Activated CD4-positive, alpha-beta T cell treated with anti-CD3 and anti-CD28 coated beads, Interleukin-2, amount 10 ng/mL, durations not matched to agents 24 days and 14 days (primary cell): ENCODE results near the gene CNTNAP2. TPM values are rescaled to one million over a fixed set of nuclear protein-coding genes. Genes with fewer than 3 reads are reported as not detected.

Experiments
- DNase-seq: peaks from one replicate; pipeline ENCODE4 v3.0.0; 2022
- H3K27ac Mint-ChIP-seq: one replicate; pipeline ENCODE4 v1.8.0; 2022; ENCODE audit warnings: mild to moderate bottlenecking, mixed read lengths
- H3K27me3 Mint-ChIP-seq: one replicate; pipeline ENCODE4 v1.8.0; 2022; ENCODE audit warnings: mixed read lengths
- H3K36me3 Mint-ChIP-seq: one replicate; pipeline ENCODE4 v1.8.0; 2022; ENCODE audit warnings: low read depth, mild to moderate bottlenecking, mixed read lengths
- H3K4me1 Mint-ChIP-seq: one replicate; pipeline ENCODE4 v1.8.0; 2021; ENCODE audit warnings: mixed read lengths
- H3K4me3 Mint-ChIP-seq: one replicate; pipeline ENCODE4 v1.8.0; 2022; ENCODE audit warnings: mild to moderate bottlenecking, moderate library complexity, mixed read lengths
- H3K9me3 Mint-ChIP-seq: one replicate; pipeline ENCODE4 v1.8.0; 2021; ENCODE audit warnings: mixed read lengths
- intact Hi-C: fragments of 100-400 bp; cut with micrococcal nuclease; formaldehyde crosslinking; loops from one replicate; pipeline ENCODE4 v1.15.1; 2023
- total RNA-seq: library from RNA; stranded (reverse); gene quantifications from 2 replicates; pipeline ENCODE4 v1.2.3, GENCODE V29; 2022

Gene CNTNAP2
- total RNA-seq, 1 donor from 2014 or later: not detected

GRCh38 chr7:147818317-147818716, 1701.7 kb downstream of the CNTNAP2 start:
- Mint-ChIP-seq H3K9me3 (no peaks in the 10 kb centered on the region), H3K27me3 (no peaks in the 10 kb centered on the region), H3K27ac (no peak overlapping the region), H3K4me1 (no peaks in the 10 kb centered on the region), H3K36me3 (no peaks in the 10 kb centered on the region), H3K4me3 (no peak overlapping the region)
- no peak for DNase-seq
- intact Hi-C loops: no loop called here

GRCh38 chr7:147824671-147825070, 1708.1 kb downstream of the CNTNAP2 start:
- H3K9me3 Mint-ChIP-seq: no peaks in the 10 kb centered on the region
- no peak for DNase-seq
- H3K27ac Mint-ChIP-seq: no peak overlapping the region
- no peaks in the 10 kb centered on the region for H3K27me3 Mint-ChIP-seq
- intact Hi-C loops: no loop called here
- H3K36me3 Mint-ChIP-seq: no peaks in the 10 kb centered on the region
- no peaks in the 10 kb centered on the region for H3K4me1 Mint-ChIP-seq
- no peak overlapping the region for H3K4me3 Mint-ChIP-seq

GRCh38 chr7:147829016-147829415, 1712.4 kb downstream of the CNTNAP2 start:
- Mint-ChIP-seq H3K27me3 (no peaks in the 10 kb centered on the region), H3K36me3 (no peaks in the 10 kb centered on the region), H3K4me3 (no peak overlapping the region), H3K4me1 (no peaks in the 10 kb centered on the region), H3K27ac (no peak overlapping the region), H3K9me3 (no peaks in the 10 kb centered on the region)
- DNase-seq: no peak
- intact Hi-C loops: no loop called here

GRCh38 chr7:147833557-147833956, 1717.0 kb downstream of the CNTNAP2 start:
- Mint-ChIP-seq H3K9me3 (peaks cover 7% of the 10 kb centered on the region), H3K27ac (no peak overlapping the region), H3K4me3 (no peak overlapping the region), H3K4me1 (no peaks in the 10 kb centered on the region), H3K27me3 (no peaks in the 10 kb centered on the region), H3K36me3 (no peaks in the 10 kb centered on the region)
- intact Hi-C loops: no loop called here
- no peak for DNase-seq

- Mint-ChIP-seq H3K4me1 (no peaks in the 10 kb centered on the region), H3K27me3 (no peaks in the 10 kb centered on the region), H3K36me3 (no peaks in the 10 kb centered on the region), H3K4me3 (no peak overlapping the region), H3K9me3 (peaks cover 9% of the 10 kb centered on the region), H3K27ac (no peak overlapping the region)
- intact Hi-C loops: no loop called here
- DNase-seq: no peak
Observed at GRCh38 chr7:147833970-147834369, 1717.4 kb downstream of the CNTNAP2 start.

- no peaks in the 10 kb centered on the region for H3K36me3 Mint-ChIP-seq
Observed at GRCh38 chr7:147852833-147853232, 1736.2 kb downstream of the CNTNAP2 start.

GRCh38 chr7:147857152-147858140, 1740.8 kb downstream of the CNTNAP2 start:
- no peaks in the 10 kb centered on the region for H3K27me3 Mint-ChIP-seq
- no peak for DNase-seq
- no peak overlapping the region for H3K4me3 Mint-ChIP-seq
- H3K36me3 Mint-ChIP-seq: no peaks in the 10 kb centered on the region
- H3K27ac Mint-ChIP-seq: no peak overlapping the region
- intact Hi-C loops: no loop called here
- no peaks in the 10 kb centered on the region for H3K9me3 Mint-ChIP-seq
- H3K4me1 Mint-ChIP-seq: no peaks in the 10 kb centered on the region

More at GRCh38 chr7:147852833-147853232, 1736.2 kb downstream of the CNTNAP2 start:
- DNase-seq: no peak
- H3K4me3 Mint-ChIP-seq: no peak overlapping the region
- H3K9me3 Mint-ChIP-seq: no peaks in the 10 kb centered on the region
- intact Hi-C loops: no loop called here
- no peaks in the 10 kb centered on the region for H3K27me3 Mint-ChIP-seq
- H3K27ac Mint-ChIP-seq: no peak overlapping the region
- no peaks in the 10 kb centered on the region for H3K4me1 Mint-ChIP-seq

- no peak for DNase-seq
- Mint-ChIP-seq H3K4me3 (no peak overlapping the region), H3K36me3 (no peaks in the 10 kb centered on the region), H3K9me3 (no peaks in the 10 kb centered on the region), H3K4me1 (no peaks in the 10 kb centered on the region), H3K27ac (no peak overlapping the region), H3K27me3 (no peaks in the 10 kb centered on the region)
- intact Hi-C loops: no loop called here
Observed at GRCh38 chr7:147858421-147858820, 1741.8 kb downstream of the CNTNAP2 start.

GRCh38 chr7:147859033-147859432, 1742.4 kb downstream of the CNTNAP2 start:
- intact Hi-C loops: no loop called here
- Mint-ChIP-seq H3K27me3 (no peaks in the 10 kb centered on the region), H3K4me3 (no peak overlapping the region), H3K9me3 (no peaks in the 10 kb centered on the region), H3K4me1 (no peaks in the 10 kb centered on the region), H3K27ac (no peak overlapping the region), H3K36me3 (no peaks in the 10 kb centered on the region)
- no peak for DNase-seq

- Mint-ChIP-seq H3K36me3 (no peaks in the 10 kb centered on the region), H3K4me3 (no peak overlapping the region), H3K27me3 (no peaks in the 10 kb centered on the region), H3K4me1 (no peaks in the 10 kb centered on the region), H3K27ac (no peak overlapping the region), H3K9me3 (no peaks in the 10 kb centered on the region)
- intact Hi-C loops: no loop called here
- DNase-seq: no peak
Observed at GRCh38 chr7:147859486-147859885, 1742.9 kb downstream of the CNTNAP2 start.

- DNase-seq: no peak
- H3K4me1 Mint-ChIP-seq: no peaks in the 10 kb centered on the region
- peaks cover 4% of the 10 kb centered on the region for H3K9me3 Mint-ChIP-seq
- no peaks in the 10 kb centered on the region for H3K36me3 Mint-ChIP-seq
- intact Hi-C loops: no loop called here
- no peak overlapping the region for H3K27ac Mint-ChIP-seq
- no peaks in the 10 kb centered on the region for H3K27me3 Mint-ChIP-seq
- H3K4me3 Mint-ChIP-seq: no peak overlapping the region
Observed at GRCh38 chr7:147861058-147861716, 1744.6 kb downstream of the CNTNAP2 start.

GRCh38 chr7:147861945-147862344, 1745.3 kb downstream of the CNTNAP2 start:
- H3K27me3 Mint-ChIP-seq: no peaks in the 10 kb centered on the region
- no peaks in the 10 kb centered on the region for H3K4me1 Mint-ChIP-seq
- H3K36me3 Mint-ChIP-seq: no peaks in the 10 kb centered on the region
- no peak for DNase-seq
- no peak overlapping the region for H3K27ac Mint-ChIP-seq
- H3K9me3 Mint-ChIP-seq: peaks cover 4% of the 10 kb centered on the region
- intact Hi-C loops: no loop called here
- no peak overlapping the region for H3K4me3 Mint-ChIP-seq

GRCh38 chr7:147869456-147869855, 1752.9 kb downstream of the CNTNAP2 start:
- DNase-seq: no peak
- H3K27me3 Mint-ChIP-seq: no peaks in the 10 kb centered on the region
- intact Hi-C loops: no loop called here
- H3K36me3 Mint-ChIP-seq: no peaks in the 10 kb centered on the region
- peaks cover 4% of the 10 kb centered on the region for H3K9me3 Mint-ChIP-seq
- no peak overlapping the region for H3K4me3 Mint-ChIP-seq
- H3K4me1 Mint-ChIP-seq: no peaks in the 10 kb centered on the region
- H3K27ac Mint-ChIP-seq: no peak overlapping the region

- no peak overlapping the region for H3K27ac Mint-ChIP-seq
- H3K9me3 Mint-ChIP-seq: peaks cover 4% of the 10 kb centered on the region
- intact Hi-C loops: no loop called here
- no peaks in the 10 kb centered on the region for H3K27me3 Mint-ChIP-seq
- H3K4me3 Mint-ChIP-seq: no peak overlapping the region
- H3K4me1 Mint-ChIP-seq: no peaks in the 10 kb centered on the region
- DNase-seq: no peak
- H3K36me3 Mint-ChIP-seq: no peaks in the 10 kb centered on the region
Observed at GRCh38 chr7:147878912-147879661, 1762.5 kb downstream of the CNTNAP2 start.
